Activated T-cell treated with anti-CD3 and anti-CD28 coated beads, Interleukin-2, amount 50 U/mL, for 24 hours (primary cell): ENCODE data around the gene SHISA6.

Source experiments
- DNase-seq: peaks from one replicate; pipeline ENCODE4 v3.0.0-alpha.2; 2020
- H3K27ac Mint-ChIP-seq: 2 replicates; pipeline ENCODE4 v1.8.0; 2020; ENCODE audit warnings: mild to moderate bottlenecking, mixed read lengths
- H3K27me3 Mint-ChIP-seq: 2 replicates; pipeline ENCODE4 v1.8.0; 2020; ENCODE audit warnings: mixed read lengths
- H3K36me3 Mint-ChIP-seq: 2 replicates; pipeline ENCODE4 v1.8.0; 2020; ENCODE audit warnings: low read depth, mixed read lengths
- H3K4me1 Mint-ChIP-seq: 2 replicates; pipeline ENCODE4 v1.8.0; 2020; ENCODE audit warnings: low read depth, mixed read lengths
- H3K4me3 Mint-ChIP-seq: 2 replicates; pipeline ENCODE4 v1.8.0; 2020; ENCODE audit warnings: mild to moderate bottlenecking, moderate library complexity, mixed read lengths
- H3K9me3 Mint-ChIP-seq: 2 replicates; pipeline ENCODE4 v1.8.0; 2020; ENCODE audit warnings: mixed read lengths

The SHISA6 gene

GRCh38 chr17:11503308-11504035 lies 262.5 kb downstream of the SHISA6 start:
- no peaks in the 10 kb centered on the region for H3K36me3 Mint-ChIP-seq

GRCh38 chr17:11506635-11507034 lies 265.6 kb downstream of the SHISA6 start:
- no peak for DNase-seq
- Mint-ChIP-seq H3K9me3 (peaks cover 2% of the 10 kb centered on the region), H3K4me1 (no peaks in the 10 kb centered on the region), H3K27me3 (no peaks in the 10 kb centered on the region), H3K27ac (no peak overlapping the region), H3K36me3 (no peaks in the 10 kb centered on the region), H3K4me3 (no peak overlapping the region)

More at GRCh38 chr17:11503308-11504035, 262.5 kb downstream of the SHISA6 start:
- H3K27me3 Mint-ChIP-seq: no peaks in the 10 kb centered on the region
- H3K4me1 Mint-ChIP-seq: no peaks in the 10 kb centered on the region
- H3K9me3 Mint-ChIP-seq: peaks cover 2% of the 10 kb centered on the region
- H3K27ac Mint-ChIP-seq: no peak overlapping the region
- H3K4me3 Mint-ChIP-seq: no peak overlapping the region
- no peak for DNase-seq

- no peak for DNase-seq
- Mint-ChIP-seq H3K9me3 (peaks cover 2% of the 10 kb centered on the region), H3K4me1 (no peaks in the 10 kb centered on the region), H3K27me3 (no peaks in the 10 kb centered on the region), H3K4me3 (no peak overlapping the region), H3K36me3 (no peaks in the 10 kb centered on the region), H3K27ac (no peak overlapping the region)
Observed at GRCh38 chr17:11511696-11512095, 270.7 kb downstream of the SHISA6 start.

GRCh38 chr17:11514565-11514964 lies 273.6 kb downstream of the SHISA6 start:
- H3K4me1 Mint-ChIP-seq: no peaks in the 10 kb centered on the region
- no peaks in the 10 kb centered on the region for H3K36me3 Mint-ChIP-seq

GRCh38 chr17:11514981-11515680 lies 274.1 kb downstream of the SHISA6 start:
- Mint-ChIP-seq H3K27ac (no peak overlapping the region), H3K4me1 (no peaks in the 10 kb centered on the region), H3K4me3 (no peak overlapping the region), H3K9me3 (no peaks in the 10 kb centered on the region), H3K36me3 (no peaks in the 10 kb centered on the region), H3K27me3 (no peaks in the 10 kb centered on the region)
- no peak for DNase-seq

More at GRCh38 chr17:11514565-11514964, 273.6 kb downstream of the SHISA6 start:
- Mint-ChIP-seq H3K27me3 (no peaks in the 10 kb centered on the region), H3K4me3 (no peak overlapping the region), H3K9me3 (no peaks in the 10 kb centered on the region), H3K27ac (no peak overlapping the region)
- DNase-seq: no peak

- Mint-ChIP-seq H3K27ac (no peak overlapping the region), H3K9me3 (no peaks in the 10 kb centered on the region), H3K4me3 (no peak overlapping the region), H3K4me1 (no peaks in the 10 kb centered on the region), H3K36me3 (no peaks in the 10 kb centered on the region), H3K27me3 (no peaks in the 10 kb centered on the region)
- DNase-seq: no peak
Observed at GRCh38 chr17:11515901-11516300, 274.9 kb downstream of the SHISA6 start.

- Mint-ChIP-seq H3K36me3 (no peaks in the 10 kb centered on the region), H3K27ac (no peak overlapping the region), H3K27me3 (no peaks in the 10 kb centered on the region), H3K4me1 (no peaks in the 10 kb centered on the region), H3K4me3 (no peak overlapping the region), H3K9me3 (peaks cover 14% of the 10 kb centered on the region)
- no peak for DNase-seq
Observed at GRCh38 chr17:11535231-11535630, 294.2 kb downstream of the SHISA6 start.

GRCh38 chr17:11538366-11538765 lies 297.4 kb downstream of the SHISA6 start:
- H3K27me3 Mint-ChIP-seq: no peaks in the 10 kb centered on the region
- H3K36me3 Mint-ChIP-seq: no peaks in the 10 kb centered on the region
- no peaks in the 10 kb centered on the region for H3K4me1 Mint-ChIP-seq
- no peak for DNase-seq
- no peak overlapping the region for H3K4me3 Mint-ChIP-seq
- H3K9me3 Mint-ChIP-seq: peaks cover 28% of the 10 kb centered on the region
- no peak overlapping the region for H3K27ac Mint-ChIP-seq

GRCh38 chr17:11539637-11540036 lies 298.6 kb downstream of the SHISA6 start:
- no peak overlapping the region for H3K4me3 Mint-ChIP-seq
- H3K27ac Mint-ChIP-seq: no peak overlapping the region
- no peaks in the 10 kb centered on the region for H3K4me1 Mint-ChIP-seq
- no peak for DNase-seq
- H3K9me3 Mint-ChIP-seq: peaks cover 23% of the 10 kb centered on the region
- H3K27me3 Mint-ChIP-seq: no peaks in the 10 kb centered on the region
- no peaks in the 10 kb centered on the region for H3K36me3 Mint-ChIP-seq

GRCh38 chr17:11545002-11545401 lies 304.0 kb downstream of the SHISA6 start:
- Mint-ChIP-seq H3K36me3 (no peaks in the 10 kb centered on the region), H3K9me3 (peaks cover 16% of the 10 kb centered on the region), H3K4me3 (no peak overlapping the region), H3K27ac (no peak overlapping the region), H3K27me3 (no peaks in the 10 kb centered on the region), H3K4me1 (no peaks in the 10 kb centered on the region)
- DNase-seq: no peak

GRCh38 chr17:11545696-11546095 lies 304.7 kb downstream of the SHISA6 start:
- Mint-ChIP-seq H3K4me1 (no peaks in the 10 kb centered on the region), H3K27ac (no peak overlapping the region), H3K36me3 (no peaks in the 10 kb centered on the region), H3K27me3 (no peaks in the 10 kb centered on the region), H3K9me3 (peaks cover 11% of the 10 kb centered on the region), H3K4me3 (no peak overlapping the region)
- no peak for DNase-seq

- Mint-ChIP-seq H3K36me3 (no peaks in the 10 kb centered on the region), H3K4me3 (no peak overlapping the region), H3K9me3 (no peaks in the 10 kb centered on the region), H3K27me3 (no peaks in the 10 kb centered on the region), H3K4me1 (no peaks in the 10 kb centered on the region), H3K27ac (no peak overlapping the region)
- DNase-seq: no peak
Observed at GRCh38 chr17:11547853-11548252, 306.8 kb downstream of the SHISA6 start.

GRCh38 chr17:11548398-11548797 lies 307.4 kb downstream of the SHISA6 start:
- H3K27ac Mint-ChIP-seq: no peak overlapping the region
- H3K9me3 Mint-ChIP-seq: no peaks in the 10 kb centered on the region
- H3K27me3 Mint-ChIP-seq: no peaks in the 10 kb centered on the region
- H3K36me3 Mint-ChIP-seq: no peaks in the 10 kb centered on the region
- H3K4me1 Mint-ChIP-seq: no peaks in the 10 kb centered on the region
- no peak for DNase-seq
- no peak overlapping the region for H3K4me3 Mint-ChIP-seq

- no peak for DNase-seq
- Mint-ChIP-seq H3K9me3 (no peaks in the 10 kb centered on the region), H3K4me3 (no peak overlapping the region), H3K27ac (no peak overlapping the region), H3K27me3 (no peaks in the 10 kb centered on the region), H3K4me1 (no peaks in the 10 kb centered on the region), H3K36me3 (no peaks in the 10 kb centered on the region)
Observed at GRCh38 chr17:11550431-11550830, 309.4 kb downstream of the SHISA6 start.

GRCh38 chr17:11551442-11551841 lies 310.4 kb downstream of the SHISA6 start:
- Mint-ChIP-seq H3K27me3 (no peaks in the 10 kb centered on the region), H3K9me3 (no peaks in the 10 kb centered on the region), H3K4me1 (no peaks in the 10 kb centered on the region), H3K27ac (no peak overlapping the region), H3K4me3 (no peak overlapping the region), H3K36me3 (no peaks in the 10 kb centered on the region)
- DNase-seq: no peak
